H1 (cell line): ENCODE results near the gene NUP188.

ENCODE experiments used
- EP300 ChIP-seq, 2 experiments: IDR thresholded peaks; 1 replicate in 1 of 2; 2 replicates in 1 of 2; pipeline ENCODE4 v1.6.1; 2011 to 2012; ENCODE audit warnings: low read depth in 2 of 2, low read length in 2 of 2, mild to moderate bottlenecking in 2 of 2, borderline replicate concordance in 1 of 2, inconsistent platforms in 1 of 2, moderate library complexity in 1 of 2
- NRF1 ChIP-seq: IDR thresholded peaks from 2 replicates; pipeline ENCODE4 v1.6.1; 2011; ENCODE audit warnings: mild to moderate bottlenecking, low read depth, low read length, improper control_type of control experiment
- TF ChIP-seq, protein P1 (sequence below), 3 experiments: IDR thresholded peaks; 1 replicate in 2 of 3; 2 replicates in 1 of 3; pipeline versions ENCODE4 v1.5.1 to v1.6.1; 2011; ENCODE audit warnings: low read length in 3 of 3, mild to moderate bottlenecking in 3 of 3, inconsistent platforms in 2 of 3, low read depth in 1 of 3, moderate library complexity in 1 of 3; ENCODE audit not compliant: insufficient read depth in 1 of 3; ENCODE audit errors: control extremely low read depth in 1 of 3

DNA sequence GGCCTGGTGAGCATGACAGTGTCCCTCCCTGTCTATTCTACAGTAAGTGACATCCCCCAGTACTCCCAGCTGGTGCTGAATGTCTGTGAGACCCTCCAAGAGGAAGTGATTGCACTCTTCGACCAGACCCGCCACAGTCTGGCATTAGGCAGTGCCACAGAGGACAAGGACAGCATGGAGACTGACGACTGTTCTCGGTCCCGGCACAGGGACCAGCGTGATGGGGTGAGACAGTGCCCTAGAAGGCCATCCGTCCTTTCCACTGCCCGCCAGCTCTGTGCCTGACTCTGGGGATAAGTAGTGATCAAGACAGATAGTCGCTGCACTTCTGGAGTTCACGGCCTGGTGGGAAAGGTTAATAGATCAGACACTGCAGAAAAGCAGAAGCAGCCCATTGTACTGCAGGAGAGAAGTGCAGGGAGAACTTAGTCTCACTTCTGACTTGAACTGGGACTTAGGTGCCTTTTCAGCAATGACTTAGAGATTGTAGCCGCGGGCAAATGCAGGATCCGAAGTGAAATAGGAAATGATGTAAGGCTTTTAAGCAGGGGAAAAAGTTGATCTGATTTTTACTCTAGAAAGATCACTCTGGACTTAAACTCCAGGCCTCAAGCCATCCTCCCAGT is 52.2 kb downstream of the NUP188 start:
- no peak for TF ChIP-seq NRF1
- no peak for TF ChIP-seq EP300 (IDR thresholded peaks at IDR 0.05; ENCODE audit: borderline replicate concordance in 1 of 2, low read depth in 2 of 2, low read length in 2 of 2)
- TF ChIP-seq, protein P1, sequence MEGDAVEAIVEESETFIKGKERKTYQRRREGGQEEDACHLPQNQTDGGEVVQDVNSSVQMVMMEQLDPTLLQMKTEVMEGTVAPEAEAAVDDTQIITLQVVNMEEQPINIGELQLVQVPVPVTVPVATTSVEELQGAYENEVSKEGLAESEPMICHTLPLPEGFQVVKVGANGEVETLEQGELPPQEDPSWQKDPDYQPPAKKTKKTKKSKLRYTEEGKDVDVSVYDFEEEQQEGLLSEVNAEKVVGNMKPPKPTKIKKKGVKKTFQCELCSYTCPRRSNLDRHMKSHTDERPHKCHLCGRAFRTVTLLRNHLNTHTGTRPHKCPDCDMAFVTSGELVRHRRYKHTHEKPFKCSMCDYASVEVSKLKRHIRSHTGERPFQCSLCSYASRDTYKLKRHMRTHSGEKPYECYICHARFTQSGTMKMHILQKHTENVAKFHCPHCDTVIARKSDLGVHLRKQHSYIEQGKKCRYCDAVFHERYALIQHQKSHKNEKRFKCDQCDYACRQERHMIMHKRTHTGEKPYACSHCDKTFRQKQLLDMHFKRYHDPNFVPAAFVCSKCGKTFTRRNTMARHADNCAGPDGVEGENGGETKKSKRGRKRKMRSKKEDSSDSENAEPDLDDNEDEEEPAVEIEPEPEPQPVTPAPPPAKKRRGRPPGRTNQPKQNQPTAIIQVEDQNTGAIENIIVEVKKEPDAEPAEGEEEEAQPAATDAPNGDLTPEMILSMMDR (IDR thresholded peaks at IDR 0.05; ENCODE audit: control extremely low read depth in 1 of 3, insufficient read depth in 1 of 3, low read depth in 1 of 3, low read length in 3 of 3), result no peak
